GM12878 (cell line): Measurements from ENCODE around the gene SCARF2. TPM values are rescaled to one million over a fixed set of nuclear protein-coding genes. Genes with fewer than 3 reads are reported as not detected.

Experiments
- ATAC-seq: fragments of 200-7000 bp; cut with Tn5 transposase; 3 replicates; pipeline ENCODE4 v1.9.1; 2020; ENCODE audit warnings: mild to moderate bottlenecking, moderate library complexity
- BruUV-seq: library from RNA; stranded (reverse); fragments of 400-500 nt; replicated peaks from 2 replicates; lab custom pipeline; 2021; lab: Mats Ljungman, UMichigan
- CTCF ChIA-PET: fragments of 300-600 bp; sonication (Branson Sonifier 250); formaldehyde crosslinking; extraction: SDS; loops from one replicate; lab custom pipeline; 2021; ENCODE audit warnings: inconsistent platforms; lab: Yijun Ruan, JAX
- POLR2A ChIA-PET: fragments of 350-600 bp; formaldehyde crosslinking; extraction: SDS; loops from one replicate; lab custom pipeline; 2021; ENCODE audit warnings: inconsistent platforms; lab: Charles Lee
- RAD21 ChIA-PET: fragments of 300-600 bp; sonication (Branson Sonifier 250); formaldehyde crosslinking; loops from one replicate; lab custom pipeline; 2023; ENCODE audit warnings: antibody characterized with exemption; ENCODE audit not compliant: unreplicated experiment; lab: Charles Lee
- SMC1A ChIA-PET: fragments of 300-600 bp; sonication (Branson Sonifier 250); formaldehyde crosslinking; loops from one replicate; lab custom pipeline; 2023; ENCODE audit not compliant: unreplicated experiment, uncharacterized antibody; lab: Charles Lee
- DNase-seq: peaks from one replicate; pipeline ENCODE4 v3.0.0-alpha.2; 2011; ENCODE audit warnings: low read depth, low spot score
- FAIRE-seq: peaks from 3 replicates; lab custom pipeline; 2011; peaks lifted over from hg19 to GRCh38; lab: Jason Lieb, UNC
- H2AFZ ChIP-seq: 2 replicates; pipeline ENCODE4 v1.6.0; 2011; ENCODE audit warnings: low read depth, low read length, control low read depth; ENCODE audit not compliant: control insufficient read depth
- H3K27ac ChIP-seq: 2 replicates; pipeline ENCODE4 v1.5.1; 2011; ENCODE audit warnings: control low read depth; ENCODE audit not compliant: control insufficient read depth, insufficient read depth
- H3K27me3 ChIP-seq, 2 experiments: replicated peaks in 1 of 2; 2 replicates each; pipeline versions ENCODE4 v1.6.0 to v1.6.1; 2011; ENCODE audit warnings: low read length in 1 of 2; ENCODE audit not compliant: control insufficient read depth in 2 of 2, insufficient read depth in 2 of 2
- H3K36me3 ChIP-seq, 2 experiments: 2 replicates each; pipeline ENCODE4 v1.5.1; 2011; ENCODE audit warnings: low read length in 1 of 2; ENCODE audit not compliant: control insufficient read depth in 2 of 2, insufficient read depth in 2 of 2
- H3K4me1 ChIP-seq: 2 replicates; pipeline ENCODE4 v1.6.1; 2011; ENCODE audit warnings: mild to moderate bottlenecking, low read length, moderate library complexity, mixed read lengths; ENCODE audit not compliant: control insufficient read depth, insufficient read depth
- H3K4me2 ChIP-seq: 2 replicates; pipeline ENCODE4 v1.6.0; 2011; ENCODE audit warnings: control low read depth; ENCODE audit not compliant: control insufficient read depth, insufficient read depth
- H3K4me3 ChIP-seq: fragments of 200-600 bp; sonication (generic); 2 replicates; pipeline ENCODE4 v1.5.1; 2016
- H3K79me2 ChIP-seq: 2 replicates; pipeline ENCODE4 v1.6.0; 2011; ENCODE audit warnings: low read length; ENCODE audit not compliant: control insufficient read depth, insufficient read depth
- H3K9ac ChIP-seq: 2 replicates; pipeline ENCODE4 v1.8.0; 2011; ENCODE audit warnings: low read length, control low read depth, mixed read lengths; ENCODE audit not compliant: control insufficient read depth, insufficient read depth
- H3K9me3 ChIP-seq: replicated peaks from 3 replicates; pipeline ENCODE4 v1.5.1; 2011; ENCODE audit warnings: mild to moderate bottlenecking, low read length; ENCODE audit not compliant: control insufficient read depth, insufficient read depth
- H4K20me1 ChIP-seq: 2 replicates; pipeline ENCODE4 v1.6.0; 2011; ENCODE audit not compliant: control insufficient read depth, insufficient read depth
- BHLHE40 ChIP-seq, 2 experiments: fragments of 450-650 bp in 1 of 2; IDR thresholded peaks; 2 replicates each; pipeline ENCODE4 v1.6.1; 2011 to 2017; ENCODE audit warnings: low read depth in 2 of 2, borderline replicate concordance in 1 of 2, improper control_type of control experiment in 1 of 2, low read length in 1 of 2, mild to moderate bottlenecking in 1 of 2
- CBX3 ChIP-seq: fragments of 200-600 bp; sonication (generic); IDR thresholded peaks from 2 replicates; pipeline ENCODE4 v1.6.1; 2016; ENCODE audit warnings: low read depth, borderline replicate concordance
- CTCF ChIP-seq, 3 experiments: IDR thresholded peaks in 2 of 3; conservative IDR thresholded peaks in 1 of 3; 2 replicates each; pipeline ENCODE4 v1.5.1; 2011; ENCODE audit warnings: low read depth in 3 of 3, low read length in 3 of 3, mild to moderate bottlenecking in 3 of 3, control low read depth in 2 of 3, moderate library complexity in 2 of 3, inconsistent platforms in 1 of 3, mixed read lengths in 1 of 3; ENCODE audit not compliant: control insufficient read depth in 2 of 3, insufficient read depth in 1 of 3; ENCODE audit errors: extremely low read depth in 1 of 3
- EP300 ChIP-seq, 2 experiments: fragments of 150-350 bp in 1 of 2; IDR thresholded peaks; 2 replicates each; pipeline ENCODE4 v1.6.1; 2011 to 2012; ENCODE audit warnings: low read depth in 2 of 2, low read length in 2 of 2, borderline replicate concordance in 1 of 2, improper control_type of control experiment in 1 of 2, inconsistent platforms in 1 of 2; ENCODE audit not compliant: control insufficient read depth in 1 of 2
- FOS ChIP-seq: IDR thresholded peaks from 3 replicates; pipeline ENCODE4 v1.6.1; 2011; ENCODE audit warnings: borderline replicate concordance; ENCODE audit not compliant: insufficient read length; ENCODE audit errors: extremely low read depth
- HDAC6 ChIP-seq: fragments of 200-600 bp; sonication (generic); IDR thresholded peaks from one replicate; pipeline ENCODE4 v1.8.0; 2017; ENCODE audit warnings: antibody characterized with exemption; ENCODE audit not compliant: unreplicated experiment
- POLR2AphosphoS2 ChIP-seq: IDR thresholded peaks from 2 replicates; pipeline ENCODE4 v1.6.1; 2011; ENCODE audit warnings: low read depth, mild to moderate bottlenecking, low read length, improper control_type of control experiment, moderate library complexity
- RAD21 ChIP-seq: IDR thresholded peaks from 2 replicates; pipeline ENCODE4 v1.6.1; 2011; ENCODE audit warnings: mild to moderate bottlenecking, low read depth, low read length, moderate library complexity; ENCODE audit not compliant: insufficient read depth
- RCOR1 ChIP-seq: conservative IDR thresholded peaks from 2 replicates; pipeline ENCODE4 v1.6.1; 2012; ENCODE audit warnings: low read depth, low read length, improper control_type of control experiment
- SKIL ChIP-seq: fragments of 450-650 bp; IDR thresholded peaks from 2 replicates; pipeline ENCODE4 v1.6.1; 2017; ENCODE audit warnings: mild to moderate bottlenecking, low read depth, inconsistent platforms; ENCODE audit not compliant: poor library complexity, severe bottlenecking
- SREBF2 ChIP-seq: IDR thresholded peaks from 2 replicates; pipeline ENCODE4 v1.6.1; 2012; ENCODE audit warnings: mild to moderate bottlenecking, low read length
- ZNF592 ChIP-seq: fragments of 450-650 bp; IDR thresholded peaks from 2 replicates; pipeline ENCODE4 v1.6.1; 2017; ENCODE audit warnings: mild to moderate bottlenecking, moderate library complexity
- WGBS: methylation state at CpG from one replicate; pipeline ENCODE4 v1.1.6; 2016; ENCODE audit warnings: low lambda C conversion rate; ENCODE audit not compliant: insufficient replicate concordance, insufficient coverage; ENCODE audit errors: missing lambda C conversion rate; 5-methylcytosine and 5-hydroxymethylcytosine counted together
- in situ Hi-C: fragments of 300-500 bp; cut with MboI; formaldehyde crosslinking; loops from 9 replicates; pipeline ENCODE4 v1.14.3; 2018; ENCODE audit warnings: mixed read lengths
- intact Hi-C: fragments of 100-400 bp; cut with micrococcal nuclease; formaldehyde crosslinking; loops from one replicate; pipeline ENCODE4 v1.14.2; 2022; ENCODE audit not compliant: unreplicated experiment
- polyA plus RNA-seq, 11 experiments: library from polyadenylated mRNA; depleted of rRNA in 4 of 11; unstranded in 6 of 11; stranded (reverse) in 5 of 11; fragments of >200 nt; fragmentation: Nextera tagmentation in 4 of 11; fragmentation: Illumina TruSeq in 1 of 11; extraction: Ambion mirVana in 4 of 11; extraction: Trizol in 1 of 11; gene quantifications; 1 replicate in 1 of 11; 2 replicates in 10 of 11; pipeline versions ENCODE4 v1.2.1 to v1.2.3, GENCODE V29; 2011 to 2016; ENCODE audit warnings: inconsistent platforms in 2 of 11, missing spikeins in 2 of 11, low read depth in 1 of 11
- total RNA-seq, 4 experiments: library from RNA; depleted of rRNA in 3 of 4; stranded (reverse); fragments of >200 nt in 3 of 4; fragmentation: Illumina TruSeq in 1 of 4; extraction: Trizol in 1 of 4; gene quantifications; 2 replicates each; pipeline versions ENCODE4 v1.2.1 to v1.2.3, GENCODE V29; 2013 to 2021

The SCARF2 gene
- total and polyA plus RNA-seq, 10 of the 15 experiments (the other 5 are each of a cell fraction or from before 2014, with no cell fraction given) = 0.01 to 0.74 (median 0.17) TPM; not detected in 5

- Histone ChIP-seq H3K4me2 (peak overlapping the region; percentile 41; the same call in 1 of the 2 replicates), H4K20me1 (no peaks in the 10 kb centered on the region; the same call in 1 of the 2 replicates), H2AFZ (no peak overlapping the region), H3K4me1 (peaks cover 8% of the 10 kb centered on the region), H3K9me3 (no peaks in the 10 kb centered on the region), H3K9ac (no peak overlapping the region), H3K36me3 (no peaks in the 10 kb centered on the region), H3K27ac (no peak overlapping the region), H3K27me3 (peaks cover 5 to 25% of the 10 kb centered on the region in 2 experiments), H3K79me2 (no peaks in the 10 kb centered on the region), H3K4me3 (no peak overlapping the region)
- ChIA-PET RAD21 (no interaction called here), POLR2A (no interaction called here), CTCF (no interaction called here), SMC1A (interaction anchor here (1.5 kb wide), 1 partner anchor 23 kb away, joined by 3 read pairs; no protein-coding TSS in a partner anchor)
- no TSS peak for BruUV-seq
- DNase-seq (no peak), ATAC-seq (peak; percentile 66), FAIRE-seq (no peak)
- in situ Hi-C loops (no loop called here), intact Hi-C loops (no loop called here)
- 19% methylated on average over 71 of the region's 94 CpGs for WGBS
- TF ChIP-seq POLR2AphosphoS2 = no peak
- TF ChIP-seq RAD21 = no peak
- no peak for TF ChIP-seq FOS
- no peak for TF ChIP-seq SKIL
- no peak for TF ChIP-seq SREBF2
- peak; percentile 57 to 88 for TF ChIP-seq BHLHE40 (IDR thresholded peaks at IDR 0.05; ENCODE audit: borderline replicate concordance in 1 of 2, low read depth in 2 of 2, low read length in 1 of 2)
- TF ChIP-seq HDAC6 = peak; percentile 82
- TF ChIP-seq RCOR1 = no peak
- TF ChIP-seq CTCF (IDR thresholded peaks at IDR 0.05 in 2 of 3, conservative IDR thresholded peaks at IDR 0.05 in 1 of 3; ENCODE audit: control insufficient read depth in 2 of 3, extremely low read depth in 1 of 3, insufficient read depth in 1 of 3, low read depth in 3 of 3, low read length in 3 of 3) = 0 out of 6 replicates have a peak, but pooled peaks of 2 of the 3 experiments have one; percentile 11 to 15
- no peak for TF ChIP-seq ZNF592
- no peak for TF ChIP-seq EP300 (IDR thresholded peaks at IDR 0.05; ENCODE audit: borderline replicate concordance in 1 of 2, control insufficient read depth in 1 of 2, low read depth in 2 of 2, low read length in 2 of 2)
- no peak for TF ChIP-seq CBX3
Observed at GRCh38 chr22:20430720-20431510, 6.7 kb downstream of the SCARF2 start.
